Amniotic epithelial cell (primary cell): ENCODE results near the gene CNGA3.
"Not testable (repeated sequence)": the region's sequence is repeated elsewhere in the genome, so short reads cannot be mapped to it uniquely, and the experiment has no call there.

Source experiments
- DNase-seq: peaks from one replicate; pipeline ENCODE4 v3.0.0-alpha.2; 2010; ENCODE audit warnings: low read depth

CNGA3 gene

GRCh38 chr2:98404556-98405250 lies 58.4 kb downstream of the CNGA3 start:
- DNase-seq: no peak

GRCh38 chr2:98405301-98405700 lies 59.0 kb downstream of the CNGA3 start:
- no peak for DNase-seq

GRCh38 chr2:98408155-98408554 lies 61.9 kb downstream of the CNGA3 start:
- no peak for DNase-seq

GRCh38 chr2:98412751-98413458 lies 66.6 kb downstream of the CNGA3 start:
- DNase-seq: peak; percentile 87

- not testable (repeated sequence) for DNase-seq
These were observed 68.0 kb downstream of the CNGA3 start for GRCh38 chr2:98414246-98414645.

GRCh38 chr2:98415719-98416248 lies 69.5 kb downstream of the CNGA3 start:
- not testable (repeated sequence) for DNase-seq

GRCh38 chr2:98416383-98417159 lies 70.3 kb downstream of the CNGA3 start:
- peak; percentile 68 for DNase-seq

GRCh38 chr2:98419544-98419943 lies 73.3 kb downstream of the CNGA3 start:
- no peak for DNase-seq

- no peak for DNase-seq
These were observed 73.9 kb downstream of the CNGA3 start for GRCh38 chr2:98419977-98420725.

GRCh38 chr2:98422449-98422848 lies 76.2 kb downstream of the CNGA3 start:
- no peak for DNase-seq

- DNase-seq: no peak
These were observed 80.5 kb downstream of the CNGA3 start for GRCh38 chr2:98426771-98427170.

GRCh38 chr2:98432145-98432544 lies 85.9 kb downstream of the CNGA3 start:
- no peak for DNase-seq

- no peak for DNase-seq
These were observed 87.2 kb downstream of the CNGA3 start for GRCh38 chr2:98433363-98433964.

- no peak for DNase-seq
These were observed 88.2 kb downstream of the CNGA3 start for GRCh38 chr2:98434492-98434891.

- not testable (repeated sequence) for DNase-seq
These were observed 89.4 kb downstream of the CNGA3 start for GRCh38 chr2:98435670-98436069.

- DNase-seq: no peak
These were observed 90.5 kb downstream of the CNGA3 start for GRCh38 chr2:98436734-98437133.

GRCh38 chr2:98438190-98439133 lies 92.2 kb downstream of the CNGA3 start:
- DNase-seq: no peak

GRCh38 chr2:98441706-98442450 lies 95.6 kb downstream of the CNGA3 start:
- no peak for DNase-seq

GRCh38 chr2:98442488-98442887 lies 96.2 kb downstream of the CNGA3 start:
- DNase-seq: no peak
